ENCODE data around the gene CBX8. TPM values are rescaled to one million over a fixed set of nuclear protein-coding genes. Genes with fewer than 3 reads are reported as not detected.
A peak's percentile ranks its signal among the peaks of the same experiment; 100 is the strongest.

The CBX8 gene
- total RNA-seq, 1 experiment from 2014 or later, result 2.0 TPM

DNA sequence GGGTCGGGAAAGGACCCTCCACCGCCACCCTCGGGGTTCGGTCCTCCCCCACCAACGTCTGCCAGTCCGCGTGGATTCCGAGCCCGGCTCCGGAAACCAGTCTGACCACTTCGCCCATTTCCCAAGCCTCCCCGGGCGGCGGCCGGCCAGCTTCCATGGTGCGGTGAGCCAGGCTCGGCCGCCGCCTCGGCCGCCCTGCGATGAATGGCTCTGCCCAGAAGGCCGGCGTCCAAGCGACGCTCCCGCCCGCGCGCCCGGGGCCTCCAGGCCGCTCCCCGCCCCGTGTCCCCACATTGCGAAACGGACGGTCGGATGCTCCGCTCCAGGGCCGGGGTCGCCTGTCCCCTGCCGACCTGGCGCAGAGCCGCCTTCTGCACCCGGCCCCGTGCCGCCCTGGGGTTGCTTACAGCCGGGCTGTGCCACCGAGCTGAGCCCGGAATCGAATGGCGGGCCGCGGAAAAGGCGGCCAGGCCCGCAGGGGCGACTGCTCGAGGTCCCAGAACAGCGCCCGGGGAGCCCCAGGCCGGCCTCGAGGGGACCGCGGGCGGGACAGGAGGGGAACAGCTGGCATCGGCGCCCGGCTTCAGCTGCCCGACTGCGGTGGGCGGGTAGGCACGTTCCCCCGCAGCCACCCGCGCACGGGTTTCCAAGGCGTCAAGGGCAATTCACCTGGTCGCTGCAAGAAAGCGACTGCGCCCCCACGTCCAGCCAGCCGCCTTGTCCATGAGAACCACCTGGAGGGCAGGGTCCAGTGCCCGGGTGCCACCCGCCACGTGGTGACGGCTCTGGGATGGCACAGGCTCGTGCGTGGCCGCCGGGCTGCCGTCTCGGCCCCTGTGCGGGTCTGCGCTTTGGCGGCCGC lies 18.3 kb upstream of the CBX8 start:
- no peaks in the 10 kb centered on the region for H3K9me3 Mint-ChIP-seq
- 0 out of 2 replicates have a peak, but pooled peaks have one; percentile 43 for TF ChIP-seq NR2C2 (CRISPR knock-in tag; IDR thresholded peaks at IDR 0.05)
- TF ChIP-seq, protein P1, sequence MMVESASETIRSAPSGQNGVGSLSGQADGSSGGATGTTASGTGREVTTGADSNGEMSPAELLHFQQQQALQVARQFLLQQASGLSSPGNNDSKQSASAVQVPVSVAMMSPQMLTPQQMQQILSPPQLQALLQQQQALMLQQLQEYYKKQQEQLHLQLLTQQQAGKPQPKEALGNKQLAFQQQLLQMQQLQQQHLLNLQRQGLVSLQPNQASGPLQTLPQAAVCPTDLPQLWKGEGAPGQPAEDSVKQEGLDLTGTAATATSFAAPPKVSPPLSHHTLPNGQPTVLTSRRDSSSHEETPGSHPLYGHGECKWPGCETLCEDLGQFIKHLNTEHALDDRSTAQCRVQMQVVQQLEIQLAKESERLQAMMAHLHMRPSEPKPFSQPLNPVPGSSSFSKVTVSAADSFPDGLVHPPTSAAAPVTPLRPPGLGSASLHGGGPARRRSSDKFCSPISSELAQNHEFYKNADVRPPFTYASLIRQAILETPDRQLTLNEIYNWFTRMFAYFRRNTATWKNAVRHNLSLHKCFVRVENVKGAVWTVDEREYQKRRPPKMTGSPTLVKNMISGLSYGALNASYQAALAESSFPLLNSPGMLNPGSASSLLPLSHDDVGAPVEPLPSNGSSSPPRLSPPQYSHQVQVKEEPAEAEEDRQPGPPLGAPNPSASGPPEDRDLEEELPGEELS (CRISPR knock-in tag; IDR thresholded peaks at IDR 0.05), result peak; percentile 25; the same call in 1 of the 2 replicates
- TF ChIP-seq, protein P2, sequence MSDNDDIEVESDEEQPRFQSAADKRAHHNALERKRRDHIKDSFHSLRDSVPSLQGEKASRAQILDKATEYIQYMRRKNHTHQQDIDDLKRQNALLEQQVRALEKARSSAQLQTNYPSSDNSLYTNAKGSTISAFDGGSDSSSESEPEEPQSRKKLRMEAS (CRISPR knock-in tag; IDR thresholded peaks at IDR 0.05), result peak; percentile 53; the same call in 1 of the 2 replicates
- TF ChIP-seq, protein P3, sequence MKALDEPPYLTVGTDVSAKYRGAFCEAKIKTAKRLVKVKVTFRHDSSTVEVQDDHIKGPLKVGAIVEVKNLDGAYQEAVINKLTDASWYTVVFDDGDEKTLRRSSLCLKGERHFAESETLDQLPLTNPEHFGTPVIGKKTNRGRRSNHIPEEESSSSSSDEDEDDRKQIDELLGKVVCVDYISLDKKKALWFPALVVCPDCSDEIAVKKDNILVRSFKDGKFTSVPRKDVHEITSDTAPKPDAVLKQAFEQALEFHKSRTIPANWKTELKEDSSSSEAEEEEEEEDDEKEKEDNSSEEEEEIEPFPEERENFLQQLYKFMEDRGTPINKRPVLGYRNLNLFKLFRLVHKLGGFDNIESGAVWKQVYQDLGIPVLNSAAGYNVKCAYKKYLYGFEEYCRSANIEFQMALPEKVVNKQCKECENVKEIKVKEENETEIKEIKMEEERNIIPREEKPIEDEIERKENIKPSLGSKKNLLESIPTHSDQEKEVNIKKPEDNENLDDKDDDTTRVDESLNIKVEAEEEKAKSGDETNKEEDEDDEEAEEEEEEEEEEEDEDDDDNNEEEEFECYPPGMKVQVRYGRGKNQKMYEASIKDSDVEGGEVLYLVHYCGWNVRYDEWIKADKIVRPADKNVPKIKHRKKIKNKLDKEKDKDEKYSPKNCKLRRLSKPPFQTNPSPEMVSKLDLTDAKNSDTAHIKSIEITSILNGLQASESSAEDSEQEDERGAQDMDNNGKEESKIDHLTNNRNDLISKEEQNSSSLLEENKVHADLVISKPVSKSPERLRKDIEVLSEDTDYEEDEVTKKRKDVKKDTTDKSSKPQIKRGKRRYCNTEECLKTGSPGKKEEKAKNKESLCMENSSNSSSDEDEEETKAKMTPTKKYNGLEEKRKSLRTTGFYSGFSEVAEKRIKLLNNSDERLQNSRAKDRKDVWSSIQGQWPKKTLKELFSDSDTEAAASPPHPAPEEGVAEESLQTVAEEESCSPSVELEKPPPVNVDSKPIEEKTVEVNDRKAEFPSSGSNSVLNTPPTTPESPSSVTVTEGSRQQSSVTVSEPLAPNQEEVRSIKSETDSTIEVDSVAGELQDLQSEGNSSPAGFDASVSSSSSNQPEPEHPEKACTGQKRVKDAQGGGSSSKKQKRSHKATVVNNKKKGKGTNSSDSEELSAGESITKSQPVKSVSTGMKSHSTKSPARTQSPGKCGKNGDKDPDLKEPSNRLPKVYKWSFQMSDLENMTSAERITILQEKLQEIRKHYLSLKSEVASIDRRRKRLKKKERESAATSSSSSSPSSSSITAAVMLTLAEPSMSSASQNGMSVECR (CRISPR knock-in tag; IDR thresholded peaks at IDR 0.05; ENCODE audit: borderline replicate concordance), result 0 out of 2 replicates have a peak, but pooled peaks have one; percentile 31
- 0 out of 2 replicates have a peak, but pooled peaks have one; percentile 4 for TF ChIP-seq RELA (CRISPR knock-in tag; IDR thresholded peaks at IDR 0.05; ENCODE audit: borderline replicate concordance)
- TF ChIP-seq ZNF219 (CRISPR knock-in tag; IDR thresholded peaks at IDR 0.05; ENCODE audit: borderline replicate concordance), result no peak
- TF ChIP-seq, protein P4, sequence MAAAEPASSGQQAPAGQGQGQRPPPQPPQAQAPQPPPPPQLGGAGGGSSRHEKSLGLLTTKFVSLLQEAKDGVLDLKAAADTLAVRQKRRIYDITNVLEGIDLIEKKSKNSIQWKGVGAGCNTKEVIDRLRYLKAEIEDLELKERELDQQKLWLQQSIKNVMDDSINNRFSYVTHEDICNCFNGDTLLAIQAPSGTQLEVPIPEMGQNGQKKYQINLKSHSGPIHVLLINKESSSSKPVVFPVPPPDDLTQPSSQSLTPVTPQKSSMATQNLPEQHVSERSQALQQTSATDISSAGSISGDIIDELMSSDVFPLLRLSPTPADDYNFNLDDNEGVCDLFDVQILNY (CRISPR knock-in tag; IDR thresholded peaks at IDR 0.05), result 0 out of 2 replicates have a peak, but pooled peaks have one; percentile 39
- TF ChIP-seq, protein P5, sequence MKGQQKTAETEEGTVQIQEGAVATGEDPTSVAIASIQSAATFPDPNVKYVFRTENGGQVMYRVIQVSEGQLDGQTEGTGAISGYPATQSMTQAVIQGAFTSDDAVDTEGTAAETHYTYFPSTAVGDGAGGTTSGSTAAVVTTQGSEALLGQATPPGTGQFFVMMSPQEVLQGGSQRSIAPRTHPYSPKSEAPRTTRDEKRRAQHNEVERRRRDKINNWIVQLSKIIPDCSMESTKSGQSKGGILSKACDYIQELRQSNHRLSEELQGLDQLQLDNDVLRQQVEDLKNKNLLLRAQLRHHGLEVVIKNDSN (CRISPR knock-in tag; IDR thresholded peaks at IDR 0.05), result no peak
- no peak for TF ChIP-seq NR3C1 (CRISPR knock-in tag; conservative IDR thresholded peaks at IDR 0.05; ENCODE audit: low read depth)
- H3K27me3 Mint-ChIP-seq (ENCODE audit: low read depth), result peaks cover 94% of the 10 kb centered on the region
- H3K4me1 Mint-ChIP-seq, result peaks cover 23% of the 10 kb centered on the region
- POLR2A ChIA-PET, result interaction anchor here (0.6 to 2.7 kb wide), 7 partner anchors 15 to 176 kb away, joined by 3 to 11 read pairs (median 5); partner anchors contain the start of gene CBX4
- no peak overlapping the region for H3K4me3 Mint-ChIP-seq
- DNase-seq (ENCODE audit: low spot score), result no peak
- CTCF ChIA-PET, result interaction anchor here (0.7 to 20.8 kb wide), 12 partner anchors 9 to 74 kb away, joined by 3 to 464 read pairs (median 6); partner anchors contain the start of genes CBX4 and CBX8
- H3K36me3 Mint-ChIP-seq, result peaks cover 4% of the 10 kb centered on the region; the same call in 1 of the 2 replicates
- no peak overlapping the region for H3K27ac Mint-ChIP-seq
- ATAC-seq, result no peak

DNA sequence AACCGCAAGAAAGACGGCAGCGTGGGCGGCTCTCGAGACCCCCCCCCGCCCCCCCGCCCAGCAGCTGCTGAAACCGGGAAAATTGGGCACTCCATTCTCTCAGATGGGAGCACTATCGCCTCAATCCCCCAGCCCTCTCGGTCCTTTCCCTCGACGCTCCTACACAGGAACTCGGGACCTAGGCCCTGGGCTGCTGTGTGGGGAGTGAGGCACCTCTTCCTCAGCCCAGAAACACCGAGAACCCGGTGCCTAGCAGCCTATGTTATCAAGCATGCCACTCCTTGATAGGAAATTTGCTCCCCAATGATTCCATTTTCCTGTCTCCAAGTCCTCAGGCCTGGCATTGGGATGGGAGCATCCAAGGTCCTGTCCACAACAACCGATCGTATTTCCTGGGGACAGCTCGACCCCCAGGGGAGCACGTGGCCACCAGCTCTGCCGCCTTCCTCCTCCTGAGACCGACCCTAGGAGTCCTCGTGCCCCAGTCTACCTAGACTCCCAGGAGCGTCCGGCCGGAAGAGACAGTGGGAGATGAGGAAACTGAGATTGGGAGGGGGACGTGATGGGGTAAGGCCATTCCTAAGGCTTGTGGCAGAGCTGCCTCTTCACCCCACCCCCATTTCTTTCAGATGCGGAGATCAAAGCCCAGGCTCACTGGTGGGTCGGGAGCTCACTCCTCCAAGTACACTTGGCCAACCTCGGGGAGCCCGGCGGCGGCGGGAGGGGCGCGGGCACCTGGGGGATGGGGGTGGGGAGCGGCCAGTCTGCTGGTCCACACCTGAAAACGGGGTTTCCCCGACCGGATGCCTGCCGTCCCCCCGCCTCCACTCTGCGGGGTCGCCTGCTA lies 17.5 kb upstream of the CBX8 start:
- H3K4me1 Mint-ChIP-seq, result peaks cover 23% of the 10 kb centered on the region
- no peak for DNase-seq (ENCODE audit: low spot score)
- H3K27me3 Mint-ChIP-seq (ENCODE audit: low read depth), result peaks cover 92% of the 10 kb centered on the region
- H3K9me3 Mint-ChIP-seq, result no peaks in the 10 kb centered on the region
- POLR2A ChIA-PET, result interaction anchor here (0.7 to 2.7 kb wide), 6 partner anchors 16 to 25 kb away, joined by 3 to 11 read pairs (median 5); partner anchors contain the start of gene CBX4
- H3K4me3 Mint-ChIP-seq, result peak overlapping the region; percentile 66
- peaks cover 4% of the 10 kb centered on the region; the same call in 1 of the 2 replicates for H3K36me3 Mint-ChIP-seq
- no peak for ATAC-seq
- H3K27ac Mint-ChIP-seq, result no peak overlapping the region
- TF ChIP-seq, protein P6, sequence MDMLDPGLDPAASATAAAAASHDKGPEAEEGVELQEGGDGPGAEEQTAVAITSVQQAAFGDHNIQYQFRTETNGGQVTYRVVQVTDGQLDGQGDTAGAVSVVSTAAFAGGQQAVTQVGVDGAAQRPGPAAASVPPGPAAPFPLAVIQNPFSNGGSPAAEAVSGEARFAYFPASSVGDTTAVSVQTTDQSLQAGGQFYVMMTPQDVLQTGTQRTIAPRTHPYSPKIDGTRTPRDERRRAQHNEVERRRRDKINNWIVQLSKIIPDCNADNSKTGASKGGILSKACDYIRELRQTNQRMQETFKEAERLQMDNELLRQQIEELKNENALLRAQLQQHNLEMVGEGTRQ (CRISPR knock-in tag; IDR thresholded peaks at IDR 0.05), result peak; percentile 46; the same call in 1 of the 2 replicates
- TF ChIP-seq ZNF317 (CRISPR knock-in tag; IDR thresholded peaks at IDR 0.05; ENCODE audit: borderline replicate concordance, low read depth) (no peak), ZNF671 (CRISPR knock-in tag; IDR thresholded peaks at IDR 0.05) (no peak), FOXK1 (CRISPR knock-in tag; IDR thresholded peaks at IDR 0.05) (0 out of 2 replicates have a peak, but pooled peaks have one; percentile 12)
- TF ChIP-seq, protein P7, sequence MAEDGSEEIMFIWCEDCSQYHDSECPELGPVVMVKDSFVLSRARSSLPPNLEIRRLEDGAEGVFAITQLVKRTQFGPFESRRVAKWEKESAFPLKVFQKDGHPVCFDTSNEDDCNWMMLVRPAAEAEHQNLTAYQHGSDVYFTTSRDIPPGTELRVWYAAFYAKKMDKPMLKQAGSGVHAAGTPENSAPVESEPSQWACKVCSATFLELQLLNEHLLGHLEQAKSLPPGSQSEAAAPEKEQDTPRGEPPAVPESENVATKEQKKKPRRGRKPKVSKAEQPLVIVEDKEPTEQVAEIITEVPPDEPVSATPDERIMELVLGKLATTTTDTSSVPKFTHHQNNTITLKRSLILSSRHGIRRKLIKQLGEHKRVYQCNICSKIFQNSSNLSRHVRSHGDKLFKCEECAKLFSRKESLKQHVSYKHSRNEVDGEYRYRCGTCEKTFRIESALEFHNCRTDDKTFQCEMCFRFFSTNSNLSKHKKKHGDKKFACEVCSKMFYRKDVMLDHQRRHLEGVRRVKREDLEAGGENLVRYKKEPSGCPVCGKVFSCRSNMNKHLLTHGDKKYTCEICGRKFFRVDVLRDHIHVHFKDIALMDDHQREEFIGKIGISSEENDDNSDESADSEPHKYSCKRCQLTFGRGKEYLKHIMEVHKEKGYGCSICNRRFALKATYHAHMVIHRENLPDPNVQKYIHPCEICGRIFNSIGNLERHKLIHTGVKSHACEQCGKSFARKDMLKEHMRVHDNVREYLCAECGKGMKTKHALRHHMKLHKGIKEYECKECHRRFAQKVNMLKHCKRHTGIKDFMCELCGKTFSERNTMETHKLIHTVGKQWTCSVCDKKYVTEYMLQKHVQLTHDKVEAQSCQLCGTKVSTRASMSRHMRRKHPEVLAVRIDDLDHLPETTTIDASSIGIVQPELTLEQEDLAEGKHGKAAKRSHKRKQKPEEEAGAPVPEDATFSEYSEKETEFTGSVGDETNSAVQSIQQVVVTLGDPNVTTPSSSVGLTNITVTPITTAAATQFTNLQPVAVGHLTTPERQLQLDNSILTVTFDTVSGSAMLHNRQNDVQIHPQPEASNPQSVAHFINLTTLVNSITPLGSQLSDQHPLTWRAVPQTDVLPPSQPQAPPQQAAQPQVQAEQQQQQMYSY (CRISPR knock-in tag; IDR thresholded peaks at IDR 0.05), result no peak
- TF ChIP-seq, protein P2 (CRISPR knock-in tag; IDR thresholded peaks at IDR 0.05), result peak; percentile 87
- TF ChIP-seq, protein P5 (CRISPR knock-in tag; IDR thresholded peaks at IDR 0.05), result peak; percentile 43; the same call in 1 of the 2 replicates
- CTCF ChIA-PET, result interaction anchor here (0.6 to 20.8 kb wide), 12 partner anchors 8 to 160 kb away, joined by 3 to 464 read pairs (median 3); partner anchors contain the start of genes CBX4 and CBX8

Data from WTC11 (cell line).